ENCODE measurements around the gene CLCN2. TPM values are rescaled to one million over a fixed set of nuclear protein-coding genes. Genes with fewer than 3 reads are reported as not detected.

The CLCN2 gene
- 3.9 and 4.1 TPM in 2 replicates for total RNA-seq

DNA sequence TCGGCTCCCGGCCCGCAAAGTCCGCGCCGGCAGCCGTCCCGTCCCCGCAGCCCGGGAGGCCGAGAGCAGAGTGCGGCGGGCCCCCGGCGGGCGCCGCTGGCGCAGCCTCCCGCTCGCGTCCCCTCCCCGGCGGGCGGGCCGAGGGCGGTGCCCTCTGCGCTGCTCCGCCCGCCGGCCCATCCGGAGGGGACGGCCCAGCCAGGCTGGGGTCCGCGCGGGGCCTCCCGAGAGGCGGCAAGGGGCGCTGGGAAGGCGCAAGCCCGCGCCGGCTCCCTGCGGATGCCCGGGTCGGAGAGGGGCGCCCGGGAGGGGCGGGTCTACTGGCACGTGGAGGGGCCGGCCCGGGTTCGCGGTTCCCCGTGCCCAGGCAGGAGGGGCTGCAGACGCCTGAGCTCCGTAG lies at the start of gene CLCN2, which contains the start of gene POLR2H:
Gene CLCN2 (minus strand): TSS at position 74 of the 400 bp plus-strand sequence. CDS start 126 bp downstream, outside the sequence.
Gene POLR2H (plus strand): TSS at position 179 of the 400 bp plus-strand sequence. CDS start 1,783 bp downstream, outside the sequence.

DNA sequence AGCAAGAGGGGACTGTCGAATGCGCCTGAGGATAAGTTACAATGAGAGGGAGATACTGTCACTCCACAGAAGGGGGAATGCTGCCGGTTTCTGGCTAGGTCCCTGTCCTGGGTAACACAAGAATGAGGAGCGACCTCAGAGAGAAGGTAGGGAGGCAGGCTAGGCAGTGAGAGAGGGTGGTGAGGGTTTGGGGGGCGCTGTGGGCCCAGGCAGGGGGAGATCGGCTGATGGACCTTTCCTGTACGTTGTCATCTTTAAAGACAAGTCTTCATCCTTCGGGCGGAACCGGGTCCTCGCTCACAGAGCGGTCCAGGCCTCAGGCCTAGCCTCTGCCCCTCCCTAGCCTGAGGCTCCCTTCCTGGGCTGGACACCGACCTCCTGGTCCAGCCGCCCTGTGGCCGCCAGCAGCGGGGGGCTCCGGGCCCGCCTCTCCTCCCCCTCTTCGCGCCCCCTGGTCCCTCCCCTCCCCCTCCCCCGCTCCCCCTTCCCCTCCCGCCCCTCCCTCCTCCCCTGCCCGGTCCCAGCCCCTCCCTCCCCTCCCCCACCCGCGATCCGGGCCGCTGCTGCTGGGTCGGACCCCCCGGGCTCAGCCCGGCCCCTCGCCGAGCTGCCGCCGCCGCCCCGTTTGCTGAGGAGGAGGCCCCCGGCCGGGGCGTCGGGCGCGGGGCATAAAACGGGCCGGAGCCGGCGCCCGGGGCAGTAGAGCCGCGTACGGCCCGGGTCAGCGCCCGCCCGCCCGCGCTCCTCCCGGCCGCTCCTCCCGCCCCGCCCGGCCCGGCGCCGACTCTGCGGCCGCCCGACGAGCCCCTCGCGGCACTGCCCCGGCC lies 18.2 kb upstream of the CLCN2 start, which contains the start of gene CHRD:
Gene CHRD (plus strand): TSS at position 697 of the 827 bp plus-strand sequence. CDS start 265 bp downstream, outside the sequence.

DNA sequence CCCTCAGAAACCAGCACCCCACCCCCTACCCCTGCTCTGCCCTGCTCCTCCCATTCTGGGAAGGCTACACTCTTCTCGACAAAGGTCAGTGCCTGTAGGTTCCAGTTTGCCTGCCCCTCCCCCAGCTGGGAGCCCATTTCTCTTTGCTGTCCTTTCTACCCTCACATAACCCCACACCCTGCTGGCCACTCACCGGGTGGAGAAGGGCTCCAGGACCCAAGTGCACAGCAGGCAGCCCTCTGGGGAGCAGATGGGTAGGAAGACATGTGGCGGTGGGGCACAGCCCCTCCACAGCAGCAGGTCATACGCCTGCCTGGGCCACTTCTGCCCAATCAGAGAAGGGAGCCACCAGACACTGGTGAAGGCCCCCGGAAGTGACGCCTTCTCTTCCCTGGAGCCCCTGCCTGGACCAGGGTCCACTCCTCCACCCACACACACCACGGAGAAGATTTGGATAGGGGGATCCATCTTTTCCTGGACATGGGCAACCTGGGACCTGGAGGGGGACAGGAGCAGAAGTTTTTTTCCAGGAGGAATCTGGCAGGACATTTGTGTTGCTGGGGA lies 16.6 kb upstream of the CLCN2 start, which contains the start of gene THPO:
Gene THPO (minus strand): TSS at position 326 of the 564 bp plus-strand sequence. CDS start 1,948 bp downstream, outside the sequence.

DNA sequence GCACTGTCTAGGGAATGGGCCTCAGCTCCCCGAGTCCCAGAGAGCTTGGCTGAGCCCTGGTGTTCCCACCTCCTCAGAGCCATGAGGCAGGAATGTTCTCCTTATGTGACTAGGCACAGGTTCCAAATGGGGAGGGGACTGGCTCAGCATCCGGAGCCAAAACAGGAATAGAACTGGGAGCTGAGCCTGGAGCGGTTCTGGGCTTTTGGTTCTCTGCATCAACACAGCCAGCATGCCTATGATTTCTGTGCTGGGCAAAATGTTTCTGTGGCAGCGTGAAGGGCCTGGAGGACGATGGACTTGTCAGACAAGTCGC lies 24.0 kb downstream of the CLCN2 start, which contains the start of gene FAM131A:
Gene FAM131A (plus strand): TSS at position 202 of the 316 bp plus-strand sequence. CDS start 31 bp downstream, at position 233.

DNA sequence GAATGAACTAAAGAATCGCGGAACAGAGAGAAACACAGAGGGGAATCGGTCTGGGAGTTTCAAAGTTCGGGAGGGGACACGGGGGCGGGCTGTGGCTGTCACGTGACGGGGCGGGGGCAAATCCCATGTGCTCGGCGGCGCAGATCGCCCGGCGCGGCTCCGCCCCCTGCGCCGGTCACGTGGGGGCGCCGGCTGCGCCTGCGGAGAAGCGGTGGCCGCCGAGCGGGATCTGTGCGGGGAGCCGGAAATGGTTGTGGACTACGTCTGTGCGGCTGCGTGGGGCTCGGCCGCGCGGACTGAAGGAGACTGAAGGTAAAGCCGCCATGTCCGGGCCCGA lies 47.1 kb downstream of the CLCN2 start, which contains the start of gene EIF4G1:
Gene EIF4G1 (plus strand): TSS at position 244 of the 337 bp plus-strand sequence. CDS start 1,191 bp downstream, outside the sequence.

DNA sequence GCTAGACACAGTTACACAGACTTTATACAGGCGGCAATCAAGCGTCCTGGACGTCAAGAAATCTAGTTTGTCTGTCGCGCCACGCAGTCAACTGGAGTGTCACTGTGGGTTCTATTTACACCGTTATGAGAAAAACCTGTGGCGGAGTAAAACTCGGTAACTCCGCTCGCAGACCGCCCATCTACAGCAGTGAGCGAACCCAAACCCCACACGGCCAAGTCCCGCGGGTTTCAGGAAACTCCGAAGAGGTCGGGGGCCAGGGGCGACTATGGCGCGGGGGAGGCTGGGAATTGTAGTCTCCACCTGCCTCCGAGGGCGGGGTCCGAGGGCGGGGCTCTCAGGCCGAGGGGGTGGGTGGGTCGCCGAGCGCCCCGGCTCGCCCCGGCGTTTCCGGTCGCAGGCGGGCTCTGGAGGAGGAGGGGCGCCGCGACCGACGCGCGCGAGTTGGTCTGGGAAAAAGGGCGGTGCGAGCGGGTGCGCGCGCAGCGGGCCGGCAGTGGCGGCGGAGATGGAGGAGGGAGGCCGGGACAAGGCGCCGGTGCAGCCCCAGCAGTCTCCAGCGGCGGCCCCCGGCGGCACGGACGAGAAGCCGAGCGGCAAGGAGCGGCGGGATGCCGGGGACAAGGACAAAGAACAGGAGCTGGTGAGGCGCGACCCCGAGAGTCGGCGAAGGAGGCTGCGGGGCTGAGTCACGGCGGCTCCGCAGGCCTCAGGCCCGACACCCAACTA lies 62.5 kb downstream of the CLCN2 start, which contains the start of gene PSMD2:
Gene PSMD2 (plus strand): TSS at position 483 of the 729 bp plus-strand sequence. CDS start 26 bp downstream, at position 509.

Other genes with a start within 250 kb of the CLCN2 start
- 21.8 and 30.5 TPM in 2 replicates for gene EIF2B5, start 226.2 kb downstream of the CLCN2 start, total RNA-seq
- gene DVL3, start 206.2 kb downstream of the CLCN2 start, total RNA-seq: 42.0 and 79.0 TPM in 2 replicates
- 383 and 406 TPM in 2 replicates for gene AP2M1, start 186.8 kb downstream of the CLCN2 start, total RNA-seq
- gene ABCF3, start 175.4 kb downstream of the CLCN2 start, total RNA-seq: 40.4 and 79.1 TPM in 2 replicates
- 0.13 TPM in 1 of 2 replicates, not detected in the other for gene VWA5B2, start 132.0 kb downstream of the CLCN2 start, total RNA-seq
- 64.1 and 67.6 TPM in 2 replicates for gene ALG3, start 112.6 kb downstream of the CLCN2 start, total RNA-seq
- 6.2 and 7.2 TPM in 2 replicates for gene EEF1AKMT4, start 111.9 kb downstream of the CLCN2 start, total RNA-seq
- 0.16 and 0.38 TPM in 2 replicates for gene CAMK2N2, start 100.1 kb downstream of the CLCN2 start, total RNA-seq
- gene ECE2, start 85.6 kb downstream of the CLCN2 start, total RNA-seq: not detected in 2 replicates
- gene PSMD2, start 62.4 kb downstream of the CLCN2 start, total RNA-seq: 278 and 988 TPM in 2 replicates
- 314 and 479 TPM in 2 replicates for gene EIF4G1, start 47.0 kb downstream of the CLCN2 start, total RNA-seq
- gene FAM131A, start 24.0 kb downstream of the CLCN2 start, total RNA-seq: 15.6 and 19.6 TPM in 2 replicates
- 50.3 and 105 TPM in 2 replicates for gene POLR2H, start 105 bp upstream of the CLCN2 start, total RNA-seq
- gene THPO, start 16.6 kb upstream of the CLCN2 start, total RNA-seq: not detected in 2 replicates
- under 0.01 and 0.13 TPM in 2 replicates for gene CHRD, start 18.4 kb upstream of the CLCN2 start, total RNA-seq
- gene EPHB3, start 200.2 kb upstream of the CLCN2 start, total RNA-seq: 0.13 and 0.16 TPM in 2 replicates